Stimulated activated CD8-positive, alpha-beta memory T cell treated with anti-CD3 and anti-CD28 coated beads, Interleukin-4, amount 100 ng/mL, for 1 hour (primary cell): ENCODE data around the gene TBC1D10A.

Source experiments
- DNase-seq, 2 donors: peaks; one replicate each; pipeline ENCODE4 v3.0.0-alpha.2; 2020; ENCODE audit warnings: low read depth in 2 of 2, low spot score in 1 of 2

Gene TBC1D10A

GRCh38 chr22:30287648-30288418, 38.9 kb downstream of the TBC1D10A start:
- DNase-seq: peak; percentile 74 to 80

- DNase-seq: peak; percentile 72 to 80
These were observed 39.7 kb downstream of the TBC1D10A start for GRCh38 chr22:30286813-30287647.

DNA sequence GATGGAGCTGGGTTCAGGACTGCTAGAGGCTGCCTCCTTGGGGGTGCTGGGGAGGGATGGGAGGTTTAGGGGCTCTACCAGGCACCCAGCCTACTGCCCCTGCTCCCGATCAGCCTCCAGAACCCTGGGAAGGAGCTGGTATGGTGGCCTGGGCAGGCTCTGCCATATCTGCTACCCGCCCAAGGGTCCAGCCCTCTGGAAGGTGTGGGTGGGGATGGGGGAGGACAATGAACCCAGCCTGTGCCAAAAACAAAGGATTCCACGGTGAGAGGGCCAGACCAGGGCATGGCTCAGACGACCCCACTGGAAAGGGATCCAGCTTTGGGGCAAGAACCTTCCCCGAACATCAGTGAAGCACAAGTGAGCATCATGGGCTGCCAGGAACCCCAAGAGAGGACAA, 40.4 kb downstream of the TBC1D10A start:
- DNase-seq: no peak

DNA sequence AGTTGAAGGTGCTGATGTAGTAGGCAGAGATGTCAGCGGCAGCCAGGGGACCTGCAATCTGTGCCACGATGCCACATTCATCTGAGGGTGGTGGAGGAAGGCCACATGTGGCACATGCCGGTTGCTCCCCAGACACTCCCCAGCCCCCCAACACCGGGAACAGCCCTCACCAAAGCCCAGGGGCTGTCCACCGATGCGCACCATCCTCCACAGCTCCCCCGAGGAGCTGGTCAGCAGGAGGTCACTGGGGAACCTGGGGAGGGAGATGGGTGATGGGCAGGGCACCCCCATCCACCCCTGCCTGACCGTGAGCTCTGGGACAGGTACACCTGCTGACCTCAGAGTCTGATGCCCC, 40.9 kb downstream of the TBC1D10A start:
- DNase-seq: no peak

DNA sequence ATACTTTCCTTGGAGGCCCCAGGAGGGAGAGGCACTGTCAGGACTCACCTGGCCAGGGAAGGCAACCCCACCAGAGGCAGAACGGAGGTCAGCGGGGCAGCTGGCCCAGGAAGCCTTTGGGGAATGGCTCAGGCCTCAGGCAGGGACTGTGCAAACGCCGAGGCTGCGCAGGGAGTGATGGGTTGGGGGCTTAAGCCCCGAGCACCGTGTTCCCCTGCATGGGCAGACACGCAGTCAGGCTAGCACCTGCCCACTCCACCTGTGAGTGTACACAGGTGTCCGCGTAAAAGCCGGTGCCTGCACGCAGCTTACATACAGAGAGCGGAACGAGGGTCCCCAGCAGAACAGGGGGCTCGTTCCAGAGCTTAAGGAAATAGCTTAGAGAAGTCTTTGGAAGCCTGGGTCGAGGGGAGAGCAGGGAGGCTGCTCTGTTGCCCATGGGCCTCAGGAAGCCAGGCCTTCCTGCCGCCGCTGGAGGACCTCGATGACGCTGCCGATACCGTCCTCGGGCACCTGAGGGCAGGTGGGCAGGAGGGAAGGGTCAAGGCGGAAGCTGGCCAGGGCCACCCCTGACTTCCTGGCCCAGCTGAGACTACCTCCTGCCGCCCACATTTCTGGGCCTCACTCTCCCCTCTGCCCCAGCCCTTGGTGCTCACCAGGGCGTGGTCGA, 41.4 kb downstream of the TBC1D10A start:
- DNase-seq: no peak

- DNase-seq: no peak
These were observed 42.1 kb downstream of the TBC1D10A start for GRCh38 chr22:30284666-30285065.

- no peak for DNase-seq
These were observed 42.6 kb downstream of the TBC1D10A start for GRCh38 chr22:30284172-30284571.

- no peak for DNase-seq
These were observed 43.4 kb downstream of the TBC1D10A start for GRCh38 chr22:30283342-30283741.

DNA sequence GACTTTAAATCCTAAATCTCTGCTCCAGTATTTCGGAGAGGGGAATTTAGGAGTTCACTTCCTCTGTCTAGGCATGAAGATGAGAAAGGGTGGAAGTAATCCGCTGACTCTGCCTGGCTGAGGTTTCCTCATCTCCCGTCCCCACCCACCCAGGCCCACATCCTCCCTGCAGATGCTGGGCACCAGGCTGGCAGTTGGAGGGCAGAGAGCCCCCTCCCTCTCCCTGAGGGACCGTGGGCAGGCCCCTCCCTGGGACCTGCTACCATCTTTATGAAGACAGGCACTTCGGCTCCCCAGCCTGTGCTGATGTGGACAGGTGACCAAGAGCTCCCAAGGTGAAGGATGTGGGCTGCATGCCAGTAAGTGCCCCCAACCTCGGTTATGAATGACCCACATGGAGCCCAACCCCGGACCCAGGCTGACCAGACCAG, 44.1 kb downstream of the TBC1D10A start:
- DNase-seq: no peak

GRCh38 chr22:30280505-30280904, 46.2 kb downstream of the TBC1D10A start:
- DNase-seq: no peak

DNA sequence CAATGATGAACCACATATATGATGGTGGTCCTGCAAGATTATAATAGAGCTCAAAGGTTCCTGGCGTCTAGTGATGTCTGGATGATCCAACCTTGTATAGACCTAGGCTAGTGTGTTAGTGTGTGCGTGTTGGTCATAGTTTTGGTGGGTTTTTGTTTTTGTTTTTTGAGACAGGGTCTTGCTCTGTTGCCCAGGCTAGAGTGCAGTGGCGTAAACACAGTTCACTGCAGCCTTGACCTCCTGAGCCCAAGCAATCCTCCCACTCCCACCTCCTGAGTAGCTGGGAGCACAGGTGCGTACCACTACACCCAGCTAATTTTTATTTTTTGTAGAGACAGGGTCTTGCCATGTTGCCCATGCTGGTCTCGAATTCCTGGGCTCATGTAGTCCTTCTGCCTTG, 46.8 kb downstream of the TBC1D10A start:
- no peak for DNase-seq

DNA sequence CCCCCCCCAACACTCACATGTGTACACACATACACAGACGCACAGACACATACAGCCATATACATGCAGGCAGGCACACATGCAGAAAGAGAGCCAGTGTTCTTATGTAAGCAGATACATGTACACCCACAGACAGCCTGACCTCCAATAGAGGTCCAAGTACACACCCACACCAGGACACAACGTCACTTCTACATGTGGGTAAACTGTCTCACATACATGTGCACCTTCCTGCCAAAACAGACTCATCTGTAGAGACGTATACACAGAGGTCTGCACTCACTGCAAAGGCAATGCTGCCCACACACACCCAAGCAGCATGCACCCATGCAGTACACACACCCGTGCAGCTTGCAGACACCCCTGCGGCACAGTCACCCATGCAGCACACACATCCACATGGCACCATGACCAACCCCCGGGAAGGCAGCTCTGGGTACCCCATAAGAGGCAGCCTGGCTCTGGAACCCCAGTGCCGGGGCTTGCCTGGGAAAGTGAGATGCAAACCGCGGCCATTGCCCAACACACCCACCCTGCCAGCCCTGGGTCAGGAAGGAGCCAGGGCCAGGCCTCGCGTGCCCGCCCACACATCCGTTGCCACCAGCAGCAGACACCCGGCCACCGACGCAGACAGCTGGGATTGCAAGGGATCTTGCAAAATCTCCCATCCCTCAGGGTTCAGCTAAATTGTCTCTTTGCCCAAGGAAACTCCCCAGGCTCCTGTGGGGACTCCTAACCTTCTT, 47.5 kb downstream of the TBC1D10A start:
- no peak for DNase-seq

DNA sequence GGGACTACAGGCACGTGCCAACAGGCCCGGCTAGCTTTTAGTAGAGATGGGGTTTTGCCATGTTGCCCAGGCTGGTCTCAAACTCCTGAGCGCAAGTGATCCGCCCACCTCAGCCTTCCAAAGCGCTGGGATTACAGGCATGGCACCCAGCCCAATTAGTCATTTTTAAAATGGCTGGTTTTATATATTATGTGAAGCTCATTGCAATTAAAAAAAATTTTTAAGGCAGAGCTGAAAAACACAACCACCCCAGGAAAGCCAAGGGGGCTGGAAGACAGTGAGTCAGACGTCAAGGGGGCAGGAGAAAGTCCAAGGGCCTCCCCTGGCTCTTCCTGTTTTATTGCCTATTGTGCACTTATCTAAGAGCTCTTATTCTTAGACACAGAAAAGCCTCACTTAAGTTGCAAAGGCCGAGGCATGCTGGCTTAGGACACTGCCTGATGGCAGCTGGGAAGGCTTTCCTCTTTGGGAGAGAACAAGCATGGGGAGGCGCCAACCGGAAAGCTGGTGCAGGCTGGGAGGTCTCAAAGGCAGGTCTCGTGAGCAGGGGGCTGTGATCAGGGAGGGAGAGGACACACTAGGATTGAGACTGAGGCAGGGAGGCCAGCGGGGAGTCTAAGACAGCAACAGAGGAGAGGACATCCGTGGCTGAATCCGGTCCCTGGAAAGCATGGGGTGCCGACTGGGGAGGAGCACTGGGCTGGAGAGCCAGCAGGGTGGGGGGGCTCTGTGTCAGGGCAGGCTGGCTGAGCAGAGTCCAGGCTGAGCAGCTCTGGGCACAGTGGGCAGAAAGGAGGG, 49.0 kb downstream of the TBC1D10A start:
- DNase-seq: no peak

GRCh38 chr22:30276039-30276438, 50.7 kb downstream of the TBC1D10A start:
- no peak for DNase-seq

GRCh38 chr22:30275625-30276024, 51.1 kb downstream of the TBC1D10A start:
- DNase-seq: no peak

- no peak for DNase-seq
These were observed 52.3 kb downstream of the TBC1D10A start for GRCh38 chr22:30274437-30274812.

DNA sequence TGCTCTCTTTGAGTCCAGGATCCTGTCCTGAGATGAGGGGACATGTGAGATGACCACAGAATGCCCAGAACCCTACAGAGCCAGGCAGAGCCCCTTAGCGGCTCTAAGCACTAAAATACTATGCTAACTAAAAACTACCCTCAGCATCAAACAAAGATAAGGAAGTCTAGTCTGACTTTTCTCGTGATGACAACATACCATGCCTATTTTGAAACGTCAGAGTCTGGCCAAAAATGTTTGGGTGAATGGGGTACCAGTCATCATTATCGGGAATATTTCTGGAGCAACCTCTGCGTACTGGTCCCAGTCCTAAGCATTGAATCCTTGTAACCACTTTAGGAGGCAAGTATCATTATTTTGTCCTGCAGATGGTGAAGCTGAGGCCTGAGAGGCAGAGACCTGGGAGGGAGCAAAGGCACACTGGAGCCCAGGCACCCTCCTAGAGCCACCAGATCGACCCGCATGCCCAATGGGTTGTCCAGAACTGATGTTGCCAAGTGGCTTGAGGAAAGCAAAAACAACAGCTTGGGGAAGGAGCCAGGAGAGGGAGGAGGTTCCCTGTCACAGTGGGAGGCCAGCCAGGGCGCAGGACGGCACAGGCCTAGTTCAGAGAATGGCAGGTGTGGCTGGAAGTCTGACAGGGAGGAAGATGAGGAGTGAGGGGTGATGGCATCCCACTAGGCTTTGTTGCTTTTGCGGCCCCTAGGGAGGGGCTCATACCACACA, 52.9 kb downstream of the TBC1D10A start:
- DNase-seq: no peak

DNA sequence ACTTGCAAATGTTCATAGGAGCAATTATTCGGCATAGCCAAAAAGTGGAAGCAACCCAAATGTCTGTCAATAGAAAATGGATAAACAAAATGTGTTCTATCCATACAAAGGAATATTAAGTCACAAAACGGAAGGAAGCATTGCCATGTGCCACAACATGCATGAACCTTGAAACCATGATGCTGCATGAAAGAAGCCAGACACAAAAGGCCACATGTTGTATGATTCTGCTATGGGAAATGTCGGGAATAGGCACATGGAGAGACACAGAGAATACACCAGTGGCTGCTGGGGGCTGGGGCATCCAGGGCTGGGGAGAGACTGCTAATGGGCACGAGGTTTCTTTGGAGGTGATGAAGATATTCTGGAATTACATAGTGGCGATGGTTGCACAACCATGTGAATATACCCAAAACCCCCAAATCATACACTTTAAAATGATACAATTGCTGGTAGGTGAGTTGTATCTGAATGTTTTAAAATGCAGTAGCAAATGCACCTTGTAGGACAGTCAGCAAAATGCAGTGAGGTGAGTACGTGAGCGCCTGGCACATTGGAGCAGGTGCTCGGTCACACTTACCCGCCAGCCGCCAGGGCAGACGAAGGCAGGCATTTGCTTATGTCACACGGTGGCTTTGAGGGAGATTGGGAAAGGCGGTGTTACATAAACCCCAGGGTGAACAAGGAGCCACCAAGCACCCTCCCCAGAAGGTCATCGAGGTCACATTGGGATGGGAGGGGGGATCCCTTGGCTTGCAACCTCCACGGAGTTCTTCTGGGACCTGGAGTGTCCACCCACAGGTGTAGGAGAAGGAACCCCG, 53.8 kb downstream of the TBC1D10A start:
- DNase-seq: no peak

DNA sequence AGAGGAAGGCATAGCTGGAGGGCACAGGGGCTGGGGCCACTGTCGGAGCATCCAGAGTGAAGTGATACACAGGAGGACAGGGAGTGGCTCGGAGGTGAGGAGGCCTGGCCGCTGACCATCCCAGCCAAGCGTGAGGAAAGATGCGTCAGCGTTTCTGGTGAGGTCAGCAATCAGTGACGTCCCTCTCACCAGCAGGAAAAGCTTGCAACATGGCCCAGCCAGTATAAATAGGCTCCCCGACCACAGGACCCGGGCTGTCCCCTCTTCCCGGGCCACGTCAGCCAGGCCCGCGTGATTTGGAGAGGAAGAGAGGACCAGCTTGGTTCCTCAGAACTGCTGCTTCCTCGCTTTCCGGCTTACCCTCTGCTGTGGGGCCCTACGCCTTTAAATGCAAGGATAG, 55.9 kb downstream of the TBC1D10A start:
- no peak for DNase-seq
